A549 (cell line): ENCODE measurements around the gene VDR.

Experiments used
- NPAS2 ChIP-seq: fragments of 250-450 bp; sonication (Bioruptor Pico); IDR thresholded peaks from 2 replicates; pipeline ENCODE4 v1.8.0; 2022; ENCODE audit warnings: mild to moderate bottlenecking, moderate library complexity, borderline replicate concordance
- RARB ChIP-seq: fragments of 250-450 bp; sonication (Bioruptor Pico); IDR thresholded peaks from 2 replicates; pipeline ENCODE4 v1.8.0; 2021; ENCODE audit warnings: mild to moderate bottlenecking, moderate library complexity
- TF ChIP-seq, protein P1 (sequence below): fragments of >200 bp; sonication (Bioruptor Twin); formaldehyde crosslinking; IDR thresholded peaks from 3 replicates; pipeline ENCODE4 v1.5.1; 2016

- TF ChIP-seq, protein P1, sequence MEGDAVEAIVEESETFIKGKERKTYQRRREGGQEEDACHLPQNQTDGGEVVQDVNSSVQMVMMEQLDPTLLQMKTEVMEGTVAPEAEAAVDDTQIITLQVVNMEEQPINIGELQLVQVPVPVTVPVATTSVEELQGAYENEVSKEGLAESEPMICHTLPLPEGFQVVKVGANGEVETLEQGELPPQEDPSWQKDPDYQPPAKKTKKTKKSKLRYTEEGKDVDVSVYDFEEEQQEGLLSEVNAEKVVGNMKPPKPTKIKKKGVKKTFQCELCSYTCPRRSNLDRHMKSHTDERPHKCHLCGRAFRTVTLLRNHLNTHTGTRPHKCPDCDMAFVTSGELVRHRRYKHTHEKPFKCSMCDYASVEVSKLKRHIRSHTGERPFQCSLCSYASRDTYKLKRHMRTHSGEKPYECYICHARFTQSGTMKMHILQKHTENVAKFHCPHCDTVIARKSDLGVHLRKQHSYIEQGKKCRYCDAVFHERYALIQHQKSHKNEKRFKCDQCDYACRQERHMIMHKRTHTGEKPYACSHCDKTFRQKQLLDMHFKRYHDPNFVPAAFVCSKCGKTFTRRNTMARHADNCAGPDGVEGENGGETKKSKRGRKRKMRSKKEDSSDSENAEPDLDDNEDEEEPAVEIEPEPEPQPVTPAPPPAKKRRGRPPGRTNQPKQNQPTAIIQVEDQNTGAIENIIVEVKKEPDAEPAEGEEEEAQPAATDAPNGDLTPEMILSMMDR = no peak
- TF ChIP-seq RARB (CRISPR knock-in tag) = no peak
- TF ChIP-seq NPAS2 (CRISPR knock-in tag) = no peak
Observed at GRCh38 chr12:47820631-47821345, 84.0 kb downstream of the VDR start.
